Ishikawa (cell line): ENCODE results near the gene ZCCHC24.

Experiments
- CEBPB ChIP-seq: IDR thresholded peaks from 2 replicates; pipeline ENCODE4 v1.6.1; 2012
- CREB1 ChIP-seq: IDR thresholded peaks from 2 replicates; pipeline ENCODE4 v1.6.1; 2012; ENCODE audit warnings: low read depth
- EGR1 ChIP-seq: IDR thresholded peaks from 2 replicates; pipeline ENCODE4 v1.6.1; 2012
- EP300 ChIP-seq: IDR thresholded peaks from 2 replicates; pipeline ENCODE4 v1.6.1; 2012; ENCODE audit warnings: borderline replicate concordance
- FOXM1 ChIP-seq: IDR thresholded peaks from 2 replicates; pipeline ENCODE4 v1.6.1; 2012; ENCODE audit warnings: low read depth, borderline replicate concordance
- NFIC ChIP-seq: IDR thresholded peaks from 2 replicates; pipeline ENCODE4 v1.6.1; 2012
- RAD21 ChIP-seq: IDR thresholded peaks from 2 replicates; pipeline ENCODE4 v1.6.1; 2012; ENCODE audit warnings: low read depth
- REST ChIP-seq: IDR thresholded peaks from 2 replicates; pipeline ENCODE4 v1.6.1; 2012; ENCODE audit warnings: low read depth, mild to moderate bottlenecking
- YY1 ChIP-seq: IDR thresholded peaks from 2 replicates; pipeline ENCODE4 v1.6.1; 2012; ENCODE audit warnings: low read depth
- ZBTB7A ChIP-seq: IDR thresholded peaks from 2 replicates; pipeline ENCODE4 v1.6.1; 2012; ENCODE audit warnings: low read depth
- TF ChIP-seq, protein P1 (sequence below): IDR thresholded peaks from 2 replicates; pipeline ENCODE4 v1.6.1; 2012
- TF ChIP-seq, protein P2 (sequence below): IDR thresholded peaks from 2 replicates; pipeline ENCODE4 v1.6.1; 2012

- TF ChIP-seq, protein P1, sequence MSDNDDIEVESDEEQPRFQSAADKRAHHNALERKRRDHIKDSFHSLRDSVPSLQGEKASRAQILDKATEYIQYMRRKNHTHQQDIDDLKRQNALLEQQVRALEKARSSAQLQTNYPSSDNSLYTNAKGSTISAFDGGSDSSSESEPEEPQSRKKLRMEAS = no peak
- TF ChIP-seq EP300 = no peak
- no peak for TF ChIP-seq REST
- no peak for TF ChIP-seq RAD21
- no peak for TF ChIP-seq YY1
- TF ChIP-seq FOXM1 = no peak
- no peak for TF ChIP-seq EGR1
- no peak for TF ChIP-seq CEBPB
- no peak for TF ChIP-seq NFIC
- TF ChIP-seq, protein P2, sequence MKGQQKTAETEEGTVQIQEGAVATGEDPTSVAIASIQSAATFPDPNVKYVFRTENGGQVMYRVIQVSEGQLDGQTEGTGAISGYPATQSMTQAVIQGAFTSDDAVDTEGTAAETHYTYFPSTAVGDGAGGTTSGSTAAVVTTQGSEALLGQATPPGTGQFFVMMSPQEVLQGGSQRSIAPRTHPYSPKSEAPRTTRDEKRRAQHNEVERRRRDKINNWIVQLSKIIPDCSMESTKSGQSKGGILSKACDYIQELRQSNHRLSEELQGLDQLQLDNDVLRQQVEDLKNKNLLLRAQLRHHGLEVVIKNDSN = no peak
- TF ChIP-seq CREB1 = no peak
- TF ChIP-seq ZBTB7A = no peak
Observed at GRCh38 chr10:79476645-79477044, 31.2 kb upstream of the ZCCHC24 start.
